ACHN (cell line): ENCODE data around the gene ZNF516.
A peak's percentile ranks its signal among the peaks of the same experiment; 100 is the strongest.

ENCODE experiments used
- DNase-seq: peaks from one replicate; pipeline ENCODE4 v3.0.0-alpha.2; 2015
- in situ Hi-C: cut with HindIII; loops from 2 replicates; pipeline ENCODE4 v1.10.0; 2017; ENCODE audit warnings: low sequenced_read_pairs, low pct_ligation_motif_present, low pct_unique_long_range_greater_than_20kb

Gene ZNF516

DNA sequence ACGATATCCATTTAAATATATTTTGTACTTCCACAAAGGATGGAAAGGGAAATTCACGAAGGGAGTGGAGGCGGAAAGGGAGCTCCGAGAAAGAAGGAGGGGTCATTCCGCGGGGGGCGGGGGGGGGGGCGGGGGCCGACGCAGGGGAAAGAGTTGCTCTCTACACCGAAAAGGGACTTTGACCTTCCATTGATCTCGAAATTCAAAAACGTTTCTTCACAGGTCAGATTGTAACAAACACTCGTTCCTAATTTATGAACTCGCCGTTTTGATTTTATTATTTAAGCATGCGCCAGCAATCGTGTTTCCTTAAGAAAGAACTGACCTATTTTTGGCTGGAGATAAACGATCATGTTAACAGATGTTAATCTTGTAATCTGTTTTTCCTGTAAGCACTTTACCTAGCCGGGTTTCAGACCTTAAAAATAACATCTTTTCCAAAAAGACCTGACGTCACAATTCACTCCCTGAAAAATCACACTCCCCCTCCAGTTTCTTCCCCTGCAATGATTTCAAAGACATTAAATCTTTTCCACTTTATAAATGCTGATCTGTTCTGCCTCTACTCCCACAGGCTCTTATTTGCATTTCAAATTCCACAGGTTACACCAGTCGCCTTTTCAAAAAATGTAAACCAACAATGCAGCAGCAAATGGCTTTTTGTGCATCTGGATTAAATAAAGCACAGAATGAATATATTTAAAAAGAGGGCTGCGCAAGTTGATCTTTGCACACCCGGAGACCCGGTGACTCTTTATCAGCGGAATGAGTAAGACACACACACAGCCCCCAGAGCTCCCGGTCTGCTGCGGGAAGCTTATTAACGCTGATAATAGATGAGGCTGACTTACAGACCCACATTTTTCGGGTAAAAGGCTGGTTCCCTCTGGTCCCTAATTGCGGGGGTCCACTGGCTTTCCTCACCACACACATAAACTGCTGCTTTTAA lies 1.6 kb downstream of the ZNF516 start:
- in situ Hi-C loops, result no loop called here
- DNase-seq, result peak; percentile 26

DNA sequence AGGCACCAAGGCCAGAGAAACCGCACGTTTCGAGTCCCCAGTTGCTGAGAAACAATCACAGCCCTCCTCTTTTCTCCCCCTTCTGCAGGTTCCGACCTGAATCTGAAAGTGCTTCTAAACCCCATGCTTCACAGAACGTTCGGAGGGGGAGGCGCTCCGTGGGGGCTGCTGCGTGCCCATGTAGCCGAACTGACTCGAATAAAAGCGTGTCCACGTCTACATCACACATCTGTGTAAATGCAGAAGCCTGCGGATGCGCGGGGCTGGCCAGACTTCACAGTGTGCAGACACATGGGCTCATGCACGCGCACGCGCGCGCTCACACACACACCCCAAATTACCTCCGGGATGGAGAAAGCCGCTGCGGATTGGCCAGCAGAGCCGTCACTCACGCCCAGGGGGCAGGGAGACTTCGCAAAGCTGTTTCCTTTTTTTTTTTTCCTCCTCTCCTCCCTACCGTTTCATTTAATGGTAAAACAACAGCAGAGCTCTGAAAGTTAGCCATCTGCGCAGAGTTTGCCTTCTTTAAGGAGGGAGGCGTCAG lies 2.3 kb downstream of the ZNF516 start:
- peak; percentile 95 for DNase-seq
- in situ Hi-C loops, result no loop called here

DNA sequence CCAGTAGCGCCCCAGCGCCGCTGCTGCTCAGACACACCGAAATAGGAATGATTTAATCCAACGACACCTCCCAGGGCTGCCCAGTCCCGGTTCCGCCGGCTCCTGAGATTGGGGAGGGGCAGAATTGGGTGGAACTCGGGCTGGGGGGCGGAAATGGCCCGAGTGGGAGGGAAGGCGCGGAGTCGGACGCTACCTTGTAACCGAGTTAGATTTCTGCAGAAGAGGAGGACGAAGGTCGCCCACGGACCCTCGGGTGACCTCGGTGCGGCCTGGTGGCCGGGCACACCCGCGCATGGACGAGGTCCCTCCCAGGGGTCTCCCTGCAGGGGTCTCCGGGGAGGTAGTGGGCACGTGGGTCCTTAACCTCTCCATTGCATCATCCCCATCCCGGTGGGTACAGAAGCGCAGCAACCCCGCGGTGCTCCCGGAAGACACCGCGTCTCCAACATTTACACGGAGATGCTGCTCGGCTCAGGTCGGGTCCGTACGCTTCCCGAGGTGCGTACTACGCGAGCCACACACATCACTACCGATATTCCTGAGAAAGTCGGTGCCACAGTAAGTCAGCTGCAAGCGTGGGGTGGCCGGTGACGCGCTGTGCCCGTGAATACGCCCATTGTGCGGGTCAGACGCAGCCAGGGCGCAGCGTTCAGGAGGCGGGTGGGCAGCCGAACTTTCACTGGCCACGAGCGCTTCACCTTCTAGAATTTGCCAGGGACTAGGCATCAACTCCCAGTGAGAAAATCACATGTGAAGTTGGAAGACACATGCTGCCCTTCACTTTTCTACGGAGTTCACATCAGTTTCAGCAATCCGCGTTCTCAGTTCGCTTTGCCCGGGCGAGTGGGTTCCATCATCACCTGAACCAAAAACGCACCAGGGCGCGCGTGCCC lies 3.0 kb downstream of the ZNF516 start:
- peak; percentile 38 for DNase-seq
- in situ Hi-C loops, result no loop called here

DNA sequence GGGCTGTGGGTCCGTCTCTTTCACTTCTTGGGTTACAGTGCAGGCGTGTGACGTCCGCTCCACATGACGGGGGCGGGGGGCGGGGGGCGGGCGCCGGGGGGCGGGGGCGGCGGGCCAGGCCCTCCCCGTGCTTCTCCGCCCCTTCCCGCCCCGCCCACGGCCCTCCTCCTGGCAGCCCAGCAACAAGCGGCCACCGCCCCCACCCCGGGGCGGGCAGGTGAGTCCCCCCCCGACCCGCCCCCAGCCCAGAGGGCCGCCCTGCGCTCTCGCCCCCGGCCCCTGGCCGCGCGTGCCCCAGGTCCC lies 3.6 kb downstream of the ZNF516 start:
- peak; percentile 64 for DNase-seq
- in situ Hi-C loops, result no loop called here

DNA sequence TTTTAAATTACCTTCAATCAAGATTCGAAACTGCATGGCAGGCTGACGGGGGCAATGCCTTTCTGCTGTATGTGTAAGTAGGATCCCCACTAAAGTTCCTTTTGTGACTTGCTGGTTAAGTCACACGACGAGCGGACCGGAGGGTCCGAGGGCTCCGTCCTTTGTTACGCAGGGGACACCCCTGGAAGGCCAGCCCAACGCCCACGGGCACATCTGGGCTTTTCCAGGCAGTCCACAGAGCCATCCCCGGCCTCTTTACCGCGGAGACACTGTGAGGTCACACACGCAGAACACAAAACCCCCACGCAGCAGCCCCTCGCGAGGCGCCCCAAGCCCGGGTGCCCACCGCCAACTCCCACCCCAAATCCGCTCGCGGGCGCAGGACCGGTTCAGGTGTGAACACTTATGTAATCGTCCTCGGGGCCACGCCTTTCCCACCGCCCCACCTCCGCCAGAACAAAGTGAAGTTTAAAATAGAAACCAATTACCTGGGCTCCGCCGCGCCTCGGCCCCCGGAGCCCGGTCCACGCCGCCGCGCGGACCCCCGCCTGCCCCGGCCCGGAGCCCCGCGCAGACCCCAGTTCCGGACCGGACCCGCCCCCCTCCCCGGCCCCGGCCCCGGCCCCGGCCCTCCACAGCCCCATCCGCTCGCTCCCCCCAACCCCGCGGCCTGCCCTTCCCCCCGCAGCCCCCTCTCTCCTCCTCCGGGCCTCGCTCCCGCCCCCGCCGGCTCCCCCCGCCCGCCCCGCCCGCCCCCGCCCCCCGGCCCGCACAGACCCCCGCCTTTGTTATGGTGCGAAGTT lies 4.2 kb downstream of the ZNF516 start:
- DNase-seq, result peak; percentile 16
- in situ Hi-C loops, result no loop called here

DNA sequence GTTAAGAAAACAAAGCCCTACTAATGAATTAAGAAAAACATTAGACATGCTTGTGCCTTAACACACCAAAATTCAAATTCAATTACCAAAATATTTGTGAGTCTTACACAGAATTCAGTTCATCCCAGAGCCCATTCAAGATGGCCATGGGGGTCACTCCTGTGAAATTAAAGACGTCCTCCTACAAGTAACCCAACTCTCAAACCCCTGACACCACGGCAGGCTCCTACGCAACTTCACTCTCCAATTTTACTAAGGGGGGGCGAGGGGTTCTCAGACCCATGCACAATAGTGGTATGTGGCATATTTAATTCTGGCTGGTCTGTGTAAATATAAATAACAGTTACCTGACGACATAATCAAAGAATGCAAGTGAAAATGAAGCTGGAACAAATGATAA lies 5.0 kb downstream of the ZNF516 start:
- DNase-seq, result no peak
- in situ Hi-C loops, result no loop called here

DNA sequence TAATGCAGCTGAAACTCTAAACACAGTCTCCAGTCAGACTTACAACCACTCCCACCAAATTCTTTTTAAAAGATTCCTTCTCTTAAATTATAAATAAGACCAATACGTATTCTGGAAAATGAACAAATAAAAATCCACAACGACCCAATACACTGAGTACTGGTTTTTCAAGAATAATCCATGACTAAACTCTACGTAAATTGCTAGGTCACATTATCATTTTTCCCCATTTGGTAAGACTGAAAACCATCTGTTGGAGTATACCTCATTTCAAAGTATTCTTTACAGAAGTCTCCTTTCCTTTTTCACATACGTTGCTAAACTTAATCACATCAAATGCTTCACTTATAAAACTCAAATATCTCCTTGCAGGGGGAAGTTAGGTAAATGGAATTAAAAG lies 6.0 kb downstream of the ZNF516 start:
- in situ Hi-C loops, result no loop called here
- no peak for DNase-seq

DNA sequence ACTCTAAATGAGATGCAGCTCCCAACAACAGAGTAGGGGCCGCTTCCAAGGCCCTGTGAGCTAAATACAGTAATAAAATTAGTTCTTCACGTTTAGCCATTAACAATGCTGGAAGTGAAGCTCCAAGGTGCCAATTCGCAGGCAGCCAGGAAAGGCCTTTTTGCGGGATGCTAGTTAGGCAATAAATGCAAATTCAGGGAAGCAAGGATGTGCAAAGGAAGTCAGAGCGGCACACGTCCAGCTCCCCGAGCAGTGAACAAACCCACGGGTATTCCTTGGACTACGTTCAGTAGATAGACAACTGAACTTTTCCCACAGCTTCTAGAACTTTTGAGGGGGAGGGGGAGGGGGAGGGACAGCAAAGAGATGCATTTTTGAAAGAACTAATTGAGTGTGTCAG lies 6.9 kb downstream of the ZNF516 start:
- no peak for DNase-seq
- in situ Hi-C loops, result no loop called here

DNA sequence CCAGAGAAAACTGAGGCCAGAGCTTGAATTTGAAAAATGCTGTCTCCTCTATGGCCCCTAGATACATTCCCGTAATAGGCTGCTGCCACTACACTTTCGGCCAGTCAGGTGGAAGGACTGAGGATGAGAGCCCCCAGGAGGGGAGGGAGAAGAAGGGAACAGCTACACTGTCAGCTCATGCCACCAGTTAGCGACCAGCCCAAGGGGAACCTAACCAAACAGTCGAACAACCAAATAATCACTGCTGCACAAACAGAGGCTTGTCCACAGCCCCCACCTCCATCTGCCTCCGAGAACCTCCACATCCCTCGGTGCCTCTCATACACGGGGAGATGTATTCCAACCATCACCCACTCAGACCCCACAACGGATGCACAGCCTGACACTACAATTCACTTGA lies 7.3 kb downstream of the ZNF516 start:
- DNase-seq, result no peak
- in situ Hi-C loops, result no loop called here

DNA sequence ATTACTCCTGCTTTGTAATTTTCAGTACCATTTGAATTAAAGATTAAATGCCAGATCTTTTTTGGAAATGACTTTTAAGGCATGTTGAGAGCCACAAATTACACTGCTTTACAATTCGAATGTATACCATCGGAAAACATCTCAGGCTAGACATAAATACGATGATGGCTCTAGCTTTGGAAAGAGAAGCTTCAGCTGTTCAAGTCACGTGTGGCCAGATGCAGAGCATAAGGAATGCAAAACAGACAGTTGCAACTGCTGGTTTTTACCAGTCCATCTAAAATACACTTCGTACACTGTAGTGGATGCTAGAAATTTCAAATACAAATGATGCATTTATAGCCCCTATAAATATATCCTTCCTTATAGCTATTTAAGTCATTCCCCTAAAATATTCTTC lies 8.0 kb downstream of the ZNF516 start:
- no peak for DNase-seq

DNA sequence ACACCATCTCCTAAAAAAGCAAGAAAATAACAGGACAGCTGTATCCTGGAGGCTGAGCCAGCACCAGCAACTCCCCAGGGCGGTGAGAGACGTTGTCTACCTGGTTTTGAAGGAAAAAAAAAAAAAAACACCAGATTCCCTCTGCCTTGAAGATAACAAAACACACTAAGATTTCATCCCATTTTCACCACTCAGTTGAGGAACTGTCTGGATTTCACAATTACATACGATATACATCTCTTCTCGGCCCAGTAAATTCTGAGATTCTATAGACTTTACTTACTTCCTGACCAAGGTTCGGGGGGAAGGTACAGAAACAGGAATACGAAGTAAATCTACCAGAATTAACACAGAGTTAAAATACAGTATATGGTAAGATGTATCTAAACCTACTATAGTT lies 8.5 kb downstream of the ZNF516 start:
- in situ Hi-C loops, result no loop called here
- DNase-seq, result no peak

More for the DNA sequence above, 8.0 kb downstream of the ZNF516 start:
- in situ Hi-C loops, result no loop called here

DNA sequence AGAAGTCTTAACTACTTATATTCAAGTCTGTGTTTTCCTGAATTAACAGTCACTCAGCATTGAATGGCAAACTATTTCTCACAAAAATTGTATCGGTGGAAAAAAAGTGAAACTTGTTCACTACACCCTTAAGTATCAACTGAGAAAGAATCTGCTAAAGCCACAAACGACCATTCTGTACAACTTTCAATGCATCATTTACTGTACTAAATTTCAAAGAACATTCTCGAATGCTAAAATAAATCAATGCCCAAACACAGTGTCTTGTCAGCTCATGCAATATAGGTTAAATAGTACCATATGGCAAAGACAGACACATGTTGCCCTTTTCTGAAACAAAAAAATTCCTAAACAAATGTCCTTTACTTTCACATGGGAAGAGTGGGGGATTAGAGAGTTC lies 9.0 kb downstream of the ZNF516 start:
- no peak for DNase-seq
- in situ Hi-C loops, result no loop called here

DNA sequence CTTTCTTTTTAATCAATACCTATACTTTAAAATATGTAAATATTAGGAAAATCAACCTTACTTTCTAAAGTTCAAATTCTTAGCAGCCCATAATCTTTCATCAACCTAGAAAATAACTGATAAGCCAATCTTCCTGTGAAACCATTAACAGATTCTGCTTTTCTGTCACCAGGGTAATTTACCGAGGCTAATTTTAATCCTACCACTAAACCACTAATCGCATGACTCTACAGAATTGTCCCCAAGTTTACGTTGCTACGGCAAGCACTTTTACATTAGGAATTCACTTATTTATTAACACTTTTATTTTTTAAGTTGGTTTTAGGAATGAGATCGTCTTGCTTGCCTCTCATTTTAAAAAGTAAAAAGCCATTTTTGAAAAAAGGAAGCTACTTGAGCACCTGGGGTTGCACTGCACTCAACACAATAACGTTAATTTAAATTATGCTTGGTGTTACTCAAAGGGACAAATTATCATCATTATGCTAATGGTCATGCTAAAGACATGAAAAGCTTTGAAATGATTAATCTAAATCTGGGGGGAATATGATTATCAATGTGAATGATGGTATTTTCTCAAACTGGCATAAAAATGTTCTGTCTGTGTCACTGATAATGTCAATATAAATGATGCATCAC lies 10.2 kb downstream of the ZNF516 start:
- DNase-seq, result no peak
- in situ Hi-C loops, result no loop called here

DNA sequence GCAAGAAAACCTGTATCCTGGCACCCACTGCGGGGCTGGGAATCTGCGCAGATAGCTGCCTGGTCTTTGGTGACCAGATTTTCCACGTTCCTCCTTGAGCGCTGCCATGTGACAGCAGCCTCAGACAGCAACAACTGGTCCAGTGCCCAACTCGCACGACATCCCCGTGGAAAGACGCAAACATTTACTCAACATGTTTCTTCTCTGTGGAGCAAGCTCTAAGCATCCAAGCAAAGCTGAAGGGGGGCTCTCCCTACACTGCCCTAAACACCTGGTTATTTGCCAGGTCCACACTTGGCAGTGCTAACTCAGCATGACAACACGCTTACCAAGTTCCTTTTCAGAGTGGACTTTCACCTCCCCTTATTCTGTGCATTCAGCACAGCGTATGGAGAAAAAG lies 11.3 kb downstream of the ZNF516 start:
- in situ Hi-C loops, result no loop called here
- DNase-seq, result no peak

DNA sequence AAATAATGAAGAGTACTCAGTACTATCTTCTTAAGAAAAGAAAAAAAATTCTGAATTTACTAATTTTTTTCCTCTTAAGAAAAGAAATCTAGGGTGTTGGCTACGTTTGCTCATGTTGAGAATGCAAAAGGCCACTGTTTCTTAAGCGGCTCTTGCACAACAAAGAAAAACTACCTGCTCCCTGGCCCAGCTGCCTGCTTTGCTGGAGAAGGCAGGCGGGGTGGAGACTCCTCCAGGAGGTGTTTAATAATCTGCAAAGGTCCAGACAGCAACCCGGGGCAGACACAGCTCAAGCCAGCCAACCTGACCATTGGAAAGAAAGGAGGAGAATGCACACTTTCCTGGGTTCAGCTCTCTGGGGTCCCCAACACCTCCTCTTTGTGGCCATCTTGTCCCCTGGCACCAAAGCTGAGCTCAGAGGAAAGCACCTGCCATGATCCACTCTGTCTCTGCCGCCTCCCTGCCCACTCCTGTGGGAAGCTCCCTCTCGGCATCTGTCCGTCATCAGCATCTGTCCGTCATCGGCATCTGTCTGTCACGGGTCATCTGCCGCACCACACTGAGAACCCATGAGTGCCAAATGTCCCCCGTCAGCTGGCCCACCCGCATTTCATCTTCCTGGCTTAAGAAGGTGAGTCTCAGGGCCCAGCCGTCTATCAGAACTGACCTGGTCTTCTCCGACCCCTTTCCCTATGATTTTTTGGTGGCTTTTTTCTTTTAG lies 11.9 kb downstream of the ZNF516 start:
- in situ Hi-C loops, result no loop called here
- DNase-seq, result no peak

DNA sequence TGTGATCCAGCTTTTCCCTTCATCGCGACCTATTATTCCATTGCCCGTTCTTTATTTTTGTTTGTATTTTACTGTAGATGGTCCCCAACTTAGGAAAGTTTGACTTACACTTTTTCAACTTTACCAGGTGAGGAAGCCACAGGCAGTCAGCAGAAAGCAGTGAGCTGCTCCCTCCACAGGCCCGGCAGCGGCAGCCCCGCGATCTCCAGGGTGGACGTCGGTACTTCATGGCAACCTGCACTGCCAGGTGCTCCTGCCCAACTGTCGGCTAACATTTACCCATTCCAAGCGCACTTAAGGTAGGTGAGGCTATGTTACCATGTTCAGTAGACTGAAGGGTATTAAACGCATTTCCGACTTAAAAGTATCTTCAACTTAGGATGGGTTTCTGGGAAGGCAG lies 12.8 kb downstream of the ZNF516 start:
- DNase-seq, result no peak
- in situ Hi-C loops, result no loop called here

DNA sequence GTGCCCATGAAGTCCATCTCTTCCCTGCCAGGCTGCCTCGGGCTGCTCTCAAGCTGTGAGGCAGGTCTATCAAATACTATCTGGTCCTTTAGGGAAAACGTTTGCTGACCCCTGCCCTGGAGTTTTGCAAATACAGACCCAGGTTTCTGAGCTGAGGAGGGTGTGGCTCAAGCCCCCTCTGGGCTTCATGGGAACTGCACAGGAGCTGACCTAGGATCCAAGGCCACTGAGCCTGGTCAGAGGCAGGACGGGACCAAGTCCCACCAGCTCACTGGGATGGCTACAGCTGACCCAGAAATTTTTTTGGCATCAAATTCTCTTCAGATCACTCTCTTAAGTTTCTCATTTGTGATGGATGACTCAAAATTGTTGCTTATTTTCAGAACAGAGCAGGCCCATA lies 14.1 kb downstream of the ZNF516 start:
- in situ Hi-C loops, result no loop called here
- no peak for DNase-seq
